ENCODE results near the gene ANGPTL4. TPM values are rescaled to one million over a fixed set of nuclear protein-coding genes. Genes with fewer than 3 reads are reported as not detected.

The ANGPTL4 gene
- total and polyA plus RNA-seq, 2 of the 13 experiments (the other 11 are each of a cell fraction or from before 2014, with no cell fraction given): 0.80 to 21.7 TPM

DNA sequence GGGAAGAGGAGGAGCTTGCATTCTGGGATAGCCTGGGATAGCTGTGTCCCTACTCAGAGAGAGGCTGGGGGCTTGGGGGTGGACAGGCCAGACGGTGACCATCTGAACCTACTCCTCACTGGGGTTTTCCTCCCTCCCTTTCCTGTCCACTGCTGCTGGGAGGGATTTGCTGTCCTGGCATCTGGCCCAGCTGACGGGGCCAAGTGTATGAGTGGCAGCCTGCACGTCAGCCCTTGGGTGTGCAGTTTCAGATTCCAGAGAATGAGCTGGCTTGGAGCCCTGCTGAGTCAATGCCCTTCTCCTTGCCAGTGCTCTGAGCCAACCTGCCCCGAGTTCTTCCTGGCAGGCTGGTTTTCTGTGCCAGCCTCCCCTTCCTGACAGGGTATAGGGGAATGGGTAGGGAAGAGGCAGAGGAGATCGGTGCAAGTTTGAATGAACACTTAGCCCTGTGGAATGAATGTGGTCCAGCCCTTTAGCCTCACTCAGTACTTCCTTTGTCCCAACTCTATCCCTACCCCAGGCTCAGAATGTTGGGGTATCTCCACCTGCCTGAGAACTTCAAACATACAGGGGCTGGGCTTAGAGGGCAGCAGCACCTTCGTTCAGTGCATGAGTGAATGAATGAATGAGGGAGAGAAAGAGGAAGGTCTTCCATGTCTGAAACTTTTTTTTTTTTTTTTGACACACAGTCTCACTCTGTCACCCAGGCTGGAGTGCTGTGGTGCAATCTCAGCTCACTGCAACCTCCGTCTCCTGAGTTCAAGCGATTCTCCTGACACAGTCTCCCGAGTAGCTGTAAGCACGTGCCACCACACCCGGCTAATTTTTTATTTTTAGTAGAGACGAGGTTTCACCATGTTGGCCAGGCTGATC lies 1.8 kb upstream of the ANGPTL4 start (continued):
- TF ChIP-seq, protein P1, sequence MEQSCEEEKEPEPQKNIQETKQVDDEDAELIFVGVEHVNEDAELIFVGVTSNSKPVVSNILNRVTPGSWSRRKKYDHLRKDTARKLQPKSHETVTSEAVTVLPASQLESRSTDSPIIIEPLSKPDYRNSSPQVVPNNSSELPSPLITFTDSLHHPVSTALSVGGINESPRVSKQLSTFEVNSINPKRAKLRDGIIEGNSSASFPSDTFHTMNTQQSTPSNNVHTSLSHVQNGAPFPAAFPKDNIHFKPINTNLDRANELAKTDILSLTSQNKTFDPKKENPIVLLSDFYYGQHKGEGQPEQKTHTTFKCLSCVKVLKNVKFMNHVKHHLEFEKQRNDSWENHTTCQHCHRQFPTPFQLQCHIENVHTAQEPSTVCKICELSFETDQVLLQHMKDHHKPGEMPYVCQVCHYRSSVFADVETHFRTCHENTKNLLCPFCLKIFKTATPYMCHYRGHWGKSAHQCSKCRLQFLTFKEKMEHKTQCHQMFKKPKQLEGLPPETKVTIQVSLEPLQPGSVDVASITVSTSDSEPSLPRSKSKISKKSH (CRISPR knock-in tag; IDR thresholded peaks at IDR 0.05; ENCODE audit: borderline replicate concordance): no peak
- TF ChIP-seq BRD4 (CRISPR knock-in tag; IDR thresholded peaks at IDR 0.05) (no peak), ZBTB21 (CRISPR knock-in tag; IDR thresholded peaks at IDR 0.05) (no peak), SRF (IDR thresholded peaks at IDR 0.05; ENCODE audit: low read depth, low read length) (no peak), GABPB1 (CRISPR knock-in tag; IDR thresholded peaks at IDR 0.05) (peak; percentile 25; the same call in 1 of the 2 replicates), SRSF1 (optimal IDR thresholded peaks at IDR 0.05; ENCODE audit: low read depth, low read length) (no peak), ZNF790 (CRISPR knock-in tag; IDR thresholded peaks at IDR 0.05; ENCODE audit: borderline replicate concordance) (no peak), ESRRA (CRISPR knock-in tag; IDR thresholded peaks at IDR 0.05; ENCODE audit: low read depth) (no peak), MEIS1 (CRISPR knock-in tag; IDR thresholded peaks at IDR 0.05; ENCODE audit: borderline replicate concordance) (peak; percentile 44; the same call in 1 of the 2 replicates), ZNF83 (CRISPR knock-in tag; IDR thresholded peaks at IDR 0.05; ENCODE audit: borderline replicate concordance) (no peak), ZNF44 (CRISPR knock-in tag; IDR thresholded peaks at IDR 0.05) (no peak), ZNF564 (CRISPR knock-in tag; IDR thresholded peaks at IDR 0.05) (no peak), RAD51 (IDR thresholded peaks at IDR 0.05; ENCODE audit: borderline replicate concordance) (no peak)
- TF ChIP-seq, protein P2, sequence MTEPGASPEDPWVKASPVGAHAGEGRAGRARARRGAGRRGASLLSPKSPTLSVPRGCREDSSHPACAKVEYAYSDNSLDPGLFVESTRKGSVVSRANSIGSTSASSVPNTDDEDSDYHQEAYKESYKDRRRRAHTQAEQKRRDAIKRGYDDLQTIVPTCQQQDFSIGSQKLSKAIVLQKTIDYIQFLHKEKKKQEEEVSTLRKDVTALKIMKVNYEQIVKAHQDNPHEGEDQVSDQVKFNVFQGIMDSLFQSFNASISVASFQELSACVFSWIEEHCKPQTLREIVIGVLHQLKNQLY (CRISPR knock-in tag; IDR thresholded peaks at IDR 0.05): no peak
- TF ChIP-seq, protein P3, sequence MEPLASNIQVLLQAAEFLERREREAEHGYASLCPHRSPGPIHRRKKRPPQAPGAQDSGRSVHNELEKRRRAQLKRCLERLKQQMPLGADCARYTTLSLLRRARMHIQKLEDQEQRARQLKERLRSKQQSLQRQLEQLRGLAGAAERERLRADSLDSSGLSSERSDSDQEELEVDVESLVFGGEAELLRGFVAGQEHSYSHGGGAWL (CRISPR knock-in tag; IDR thresholded peaks at IDR 0.05): no peak
